LNCAP (cell line): ENCODE data around the gene RBM24.

ENCODE experiments used
- TF ChIP-seq, protein P1 (sequence below): fragments of 450-650 bp; IDR thresholded peaks from 2 replicates; pipeline ENCODE4 v1.5.1; 2017; ENCODE audit warnings: mild to moderate bottlenecking

The RBM24 gene

DNA sequence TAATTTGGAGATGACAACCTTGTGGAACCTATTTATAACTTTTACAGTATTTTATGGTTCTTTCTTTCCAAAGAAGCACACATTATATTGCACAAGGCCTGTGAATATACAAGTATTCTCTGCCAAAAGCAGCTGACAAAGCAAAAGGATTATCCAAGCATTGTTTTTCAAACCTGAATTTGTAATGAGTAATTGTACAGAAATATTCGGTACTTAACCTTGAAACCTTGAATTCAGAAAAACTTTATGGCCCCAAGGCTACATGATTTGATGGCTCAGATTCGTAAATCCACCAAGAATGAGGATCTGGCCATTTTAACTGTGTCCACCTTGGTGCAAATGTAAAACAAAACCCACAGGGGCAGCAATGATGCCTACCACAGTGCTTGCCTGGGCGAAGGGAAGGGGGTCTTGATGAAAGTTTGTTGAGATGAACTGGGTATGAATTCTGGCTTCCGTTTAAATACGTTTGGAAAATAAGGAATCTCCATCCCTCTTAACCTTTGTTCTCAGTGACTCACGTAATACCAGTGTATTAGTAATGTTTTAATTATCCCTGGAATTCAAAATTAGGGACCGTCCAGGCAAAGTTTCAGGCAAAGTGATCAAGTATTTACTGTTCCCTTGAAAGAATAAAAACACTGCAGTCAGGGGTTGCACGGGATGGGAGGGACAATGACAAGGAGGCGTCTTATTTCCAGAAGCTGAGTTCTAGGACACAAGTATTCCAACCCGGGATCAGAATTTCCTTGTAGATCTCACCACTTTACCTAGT lies 2.7 kb upstream of the RBM24 start:
- TF ChIP-seq, protein P1, sequence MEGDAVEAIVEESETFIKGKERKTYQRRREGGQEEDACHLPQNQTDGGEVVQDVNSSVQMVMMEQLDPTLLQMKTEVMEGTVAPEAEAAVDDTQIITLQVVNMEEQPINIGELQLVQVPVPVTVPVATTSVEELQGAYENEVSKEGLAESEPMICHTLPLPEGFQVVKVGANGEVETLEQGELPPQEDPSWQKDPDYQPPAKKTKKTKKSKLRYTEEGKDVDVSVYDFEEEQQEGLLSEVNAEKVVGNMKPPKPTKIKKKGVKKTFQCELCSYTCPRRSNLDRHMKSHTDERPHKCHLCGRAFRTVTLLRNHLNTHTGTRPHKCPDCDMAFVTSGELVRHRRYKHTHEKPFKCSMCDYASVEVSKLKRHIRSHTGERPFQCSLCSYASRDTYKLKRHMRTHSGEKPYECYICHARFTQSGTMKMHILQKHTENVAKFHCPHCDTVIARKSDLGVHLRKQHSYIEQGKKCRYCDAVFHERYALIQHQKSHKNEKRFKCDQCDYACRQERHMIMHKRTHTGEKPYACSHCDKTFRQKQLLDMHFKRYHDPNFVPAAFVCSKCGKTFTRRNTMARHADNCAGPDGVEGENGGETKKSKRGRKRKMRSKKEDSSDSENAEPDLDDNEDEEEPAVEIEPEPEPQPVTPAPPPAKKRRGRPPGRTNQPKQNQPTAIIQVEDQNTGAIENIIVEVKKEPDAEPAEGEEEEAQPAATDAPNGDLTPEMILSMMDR = no peak

DNA sequence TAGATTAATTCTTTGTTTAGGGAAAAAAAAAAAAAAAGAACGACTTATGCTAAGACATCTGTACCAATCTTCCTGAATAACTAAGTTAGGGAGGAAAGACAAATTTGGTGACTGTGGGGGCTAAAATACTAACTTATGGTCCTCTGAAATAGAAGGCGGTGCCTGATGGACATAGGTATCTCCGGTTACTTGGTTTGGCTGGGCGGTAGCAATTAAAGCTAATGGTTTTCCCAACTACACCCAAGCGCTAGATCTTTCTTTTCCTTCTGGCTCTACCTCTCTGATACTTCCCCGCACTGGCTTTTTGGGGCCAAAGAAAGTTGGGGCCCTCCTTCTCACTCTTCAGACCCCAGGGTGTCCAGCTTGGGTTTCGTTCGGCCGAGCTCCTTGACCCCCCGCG lies 1.0 kb upstream of the RBM24 start:
- TF ChIP-seq, protein P1 = no peak

DNA sequence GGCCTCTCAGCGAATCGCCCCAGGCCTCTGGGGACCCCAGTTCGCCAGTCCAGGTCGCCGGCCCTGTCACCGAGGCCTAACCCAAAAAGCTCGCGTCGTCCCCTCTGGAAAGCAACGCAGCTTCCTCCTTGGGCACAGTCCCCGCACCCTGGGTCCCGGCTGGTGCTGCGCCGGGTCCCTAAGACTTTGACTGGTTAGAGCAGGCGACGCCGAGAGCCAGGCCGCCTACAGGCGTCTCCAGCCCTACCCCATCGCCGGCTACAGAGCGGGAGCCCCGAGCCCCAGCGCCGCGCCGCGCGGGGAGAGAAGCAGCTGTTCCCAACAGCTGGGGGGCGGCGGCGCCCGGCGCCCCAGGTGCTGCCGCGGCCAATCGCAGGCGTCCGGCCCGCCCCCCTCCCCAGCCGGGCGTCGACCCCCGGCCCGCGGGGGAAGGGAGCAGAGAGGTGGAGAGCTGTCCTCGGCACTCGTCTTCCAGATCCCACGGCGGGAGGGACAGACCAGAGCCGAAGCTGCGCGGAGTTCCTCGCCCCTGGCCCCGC lies 540 bp upstream of the RBM24 start:
- TF ChIP-seq, protein P1 = no peak

DNA sequence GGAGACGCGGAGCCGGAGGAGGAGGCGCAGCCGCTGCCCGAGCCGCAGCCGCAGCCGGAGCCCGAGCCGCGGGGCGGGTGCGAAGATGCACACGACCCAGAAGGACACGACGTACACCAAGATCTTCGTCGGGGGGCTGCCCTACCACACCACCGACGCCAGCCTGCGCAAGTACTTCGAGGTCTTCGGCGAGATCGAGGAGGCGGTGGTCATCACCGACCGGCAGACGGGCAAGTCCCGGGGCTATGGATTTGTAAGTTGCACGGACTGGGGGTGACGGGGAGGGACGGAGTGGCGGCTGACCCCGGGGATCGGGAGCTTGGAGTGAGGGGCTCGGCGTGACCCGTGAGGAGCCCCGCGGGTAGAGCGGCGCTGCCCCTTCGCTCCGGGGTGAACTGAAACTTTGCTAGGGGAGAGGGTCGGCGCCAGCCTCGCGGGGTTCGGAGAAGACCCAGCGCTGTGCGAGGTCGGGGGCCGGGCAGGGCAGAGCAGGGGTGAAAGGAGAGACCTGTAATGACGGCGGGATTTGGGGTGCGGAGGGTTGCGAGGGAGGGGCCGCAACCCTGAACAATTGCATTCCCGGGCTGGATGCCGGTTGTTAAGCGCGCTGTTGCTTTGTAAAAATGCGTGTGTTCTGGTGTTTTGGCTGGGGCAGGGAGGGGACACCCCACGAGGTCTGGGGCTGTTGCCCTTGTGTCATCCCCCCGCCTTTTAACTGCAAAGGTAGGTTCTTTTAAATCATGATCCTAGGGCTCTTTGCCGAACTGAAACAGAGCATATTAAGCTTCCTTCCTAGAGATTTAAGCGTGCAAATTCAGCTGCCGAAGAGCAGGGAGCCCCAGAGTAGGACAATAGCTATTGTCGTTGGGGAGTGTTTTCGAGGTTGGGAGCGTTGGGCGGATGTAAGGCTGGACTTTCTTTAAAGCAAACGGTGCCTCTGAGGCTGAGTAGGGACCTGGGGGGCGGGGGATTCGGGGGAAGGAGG lies 628 bp downstream of the RBM24 start:
- TF ChIP-seq, protein P1 = peak; percentile 15; the same call in 1 of the 2 replicates

DNA sequence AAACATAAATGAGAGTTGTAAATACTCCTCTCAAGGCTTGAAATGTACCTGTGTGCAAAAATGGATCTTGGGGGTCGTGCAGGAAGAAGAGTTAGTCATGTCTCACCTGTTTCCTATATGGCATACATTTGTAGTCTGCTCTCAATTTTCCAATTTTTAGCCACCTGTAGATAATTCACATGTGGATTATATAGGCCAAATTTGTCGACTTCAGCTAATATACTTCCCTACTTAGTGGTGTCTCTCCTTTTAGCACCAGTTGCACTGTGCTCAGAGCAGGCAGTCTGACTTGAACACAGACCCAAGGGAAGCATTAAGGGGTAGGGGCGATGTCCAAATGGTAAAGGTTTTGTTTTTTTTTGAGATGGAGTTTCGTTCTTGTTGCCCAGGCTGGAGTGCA lies 1.9 kb downstream of the RBM24 start:
- TF ChIP-seq, protein P1 = no peak

DNA sequence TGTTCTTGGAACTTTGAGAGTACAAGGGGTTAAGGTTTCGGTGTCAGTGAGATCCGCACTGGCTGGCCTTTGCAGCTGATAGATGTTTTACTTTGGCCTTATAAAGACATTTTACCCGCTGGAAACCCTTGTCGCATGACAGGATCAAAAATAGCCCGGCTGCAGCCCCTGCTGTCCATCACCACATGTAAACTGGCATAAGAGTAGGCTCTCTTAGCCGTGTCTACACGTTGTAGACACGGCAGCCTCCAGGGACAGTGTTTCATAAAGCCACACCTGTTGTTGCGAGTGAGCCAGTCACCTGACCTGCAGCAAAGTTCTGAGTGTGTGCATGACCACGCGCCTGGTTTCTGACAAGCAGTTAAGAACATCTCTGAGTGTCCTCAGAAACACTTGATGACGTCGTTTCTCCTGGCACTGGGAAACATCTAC lies 8.5 kb downstream of the RBM24 start:
- TF ChIP-seq, protein P1 = no peak

DNA sequence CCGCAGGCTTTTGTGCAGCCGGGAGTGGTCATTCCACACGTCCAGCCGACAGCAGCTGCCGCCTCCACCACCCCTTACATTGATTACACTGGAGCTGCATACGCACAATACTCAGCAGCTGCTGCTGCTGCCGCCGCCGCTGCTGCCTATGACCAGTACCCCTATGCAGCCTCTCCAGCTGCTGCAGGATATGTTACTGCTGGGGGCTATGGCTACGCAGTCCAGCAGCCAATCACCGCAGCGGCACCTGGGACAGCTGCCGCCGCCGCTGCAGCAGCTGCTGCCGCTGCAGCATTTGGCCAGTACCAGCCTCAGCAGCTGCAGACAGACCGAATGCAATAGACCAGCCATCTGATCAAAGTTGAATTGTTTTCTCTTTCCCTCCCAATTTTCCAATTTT lies 10.6 kb downstream of the RBM24 start:
- TF ChIP-seq, protein P1 = no peak
